WTC11 (cell line): ENCODE measurements around the gene C1QTNF12. TPM values are rescaled to one million over a fixed set of nuclear protein-coding genes. Genes with fewer than 3 reads are reported as not detected.

Experiments used
- ATAC-seq: fragments of 200-7000 bp; cut with Tn5 transposase; 2 replicates; pipeline ENCODE4 v1.10.0; 2021; ENCODE audit warnings: mild to moderate bottlenecking, moderate library complexity
- CTCF ChIA-PET: fragments of 300-600 bp; sonication (Branson Sonifier 250); formaldehyde crosslinking; loops from one replicate; lab custom pipeline; 2021; ENCODE audit warnings: antibody characterized with exemption; lab: Charles Lee
- POLR2A ChIA-PET: fragments of 350-600 bp; sonication (Branson Sonifier 250); formaldehyde crosslinking; loops from one replicate; lab custom pipeline; 2021; ENCODE audit warnings: antibody characterized with exemption; lab: Charles Lee
- DNase-seq: peaks from one replicate; pipeline ENCODE4 v3.0.0; 2021; ENCODE audit warnings: low spot score
- H3K27ac Mint-ChIP-seq: 2 replicates; pipeline ENCODE4 v1.8.0; 2021; ENCODE audit warnings: mixed read lengths
- H3K27me3 Mint-ChIP-seq: 2 replicates; pipeline ENCODE4 v1.8.0; 2021; ENCODE audit warnings: low read depth, mild to moderate bottlenecking, moderate library complexity, mixed read lengths
- H3K36me3 Mint-ChIP-seq: 2 replicates; pipeline ENCODE4 v1.8.0; 2021; ENCODE audit warnings: mixed read lengths
- H3K4me1 Mint-ChIP-seq: 2 replicates; pipeline ENCODE4 v1.8.0; 2022; ENCODE audit warnings: mixed read lengths
- H3K4me3 Mint-ChIP-seq: 2 replicates; pipeline ENCODE4 v1.8.0; 2021; ENCODE audit warnings: mild to moderate bottlenecking, moderate library complexity, mixed read lengths
- H3K9me3 Mint-ChIP-seq: 2 replicates; pipeline ENCODE4 v1.8.0; 2021; ENCODE audit warnings: mixed read lengths
- CBFB ChIP-seq: sonication (generic); formaldehyde crosslinking; IDR thresholded peaks from 2 replicates; pipeline ENCODE4 v1.8.1; 2022; ENCODE audit warnings: mild to moderate bottlenecking, low read depth, missing genetic modification reagents
- CREM ChIP-seq: sonication (generic); formaldehyde crosslinking; IDR thresholded peaks from 2 replicates; pipeline ENCODE4 v1.8.1; 2022; ENCODE audit warnings: mild to moderate bottlenecking, missing genetic modification reagents, moderate library complexity
- ELF4 ChIP-seq: sonication (generic); formaldehyde crosslinking; IDR thresholded peaks from 2 replicates; pipeline ENCODE4 v1.8.1; 2022; ENCODE audit warnings: low read depth, mild to moderate bottlenecking, moderate library complexity, missing genetic modification reagents
- JAZF1 ChIP-seq: fragments of 250-450 bp; sonication (Bioruptor Pico); IDR thresholded peaks from 2 replicates; pipeline ENCODE4 v1.9.0; 2021; ENCODE audit warnings: moderate library complexity, mild to moderate bottlenecking, inconsistent platforms
- NFYB ChIP-seq: sonication (generic); formaldehyde crosslinking; conservative IDR thresholded peaks from 2 replicates; pipeline ENCODE4 v1.8.0; 2022; ENCODE audit warnings: low read depth, missing genetic modification reagents
- NR1H2 ChIP-seq: sonication (generic); formaldehyde crosslinking; IDR thresholded peaks from 2 replicates; pipeline ENCODE4 v1.9.0; 2021; ENCODE audit warnings: mild to moderate bottlenecking, moderate library complexity, missing genetic modification reagents
- OVOL2 ChIP-seq: fragments of 250-450 bp; sonication (Bioruptor Pico); IDR thresholded peaks from 2 replicates; pipeline ENCODE4 v1.9.0; 2021; ENCODE audit warnings: mild to moderate bottlenecking, borderline replicate concordance
- PRRX2 ChIP-seq: fragments of 250-450 bp; sonication (Bioruptor Pico); IDR thresholded peaks from 2 replicates; pipeline ENCODE4 v1.8.0; 2021; ENCODE audit warnings: mild to moderate bottlenecking
- SMAD3 ChIP-seq: sonication (generic); formaldehyde crosslinking; IDR thresholded peaks from 2 replicates; pipeline ENCODE4 v1.8.0; 2022; ENCODE audit warnings: missing genetic modification reagents, mild to moderate bottlenecking, borderline replicate concordance
- SMAD4 ChIP-seq: sonication (generic); formaldehyde crosslinking; IDR thresholded peaks from 2 replicates; pipeline ENCODE4 v1.8.0; 2022; ENCODE audit warnings: mild to moderate bottlenecking, missing genetic modification reagents
- SP1 ChIP-seq: sonication (generic); formaldehyde crosslinking; conservative IDR thresholded peaks from 2 replicates; pipeline ENCODE4 v1.8.1; 2022; ENCODE audit warnings: missing genetic modification reagents
- TCF7 ChIP-seq: sonication (generic); formaldehyde crosslinking; IDR thresholded peaks from 2 replicates; pipeline ENCODE4 v1.8.0; 2022; ENCODE audit warnings: mild to moderate bottlenecking, low read depth, missing genetic modification reagents, moderate library complexity
- TEAD4 ChIP-seq: sonication (generic); formaldehyde crosslinking; IDR thresholded peaks from 2 replicates; pipeline ENCODE4 v1.8.0; 2022; ENCODE audit warnings: mild to moderate bottlenecking, missing genetic modification reagents
- ZNF121 ChIP-seq: sonication (generic); formaldehyde crosslinking; IDR thresholded peaks from 2 replicates; pipeline ENCODE4 v1.8.0; 2023; ENCODE audit warnings: missing genetic modification reagents
- ZNF138 ChIP-seq: sonication (generic); formaldehyde crosslinking; conservative IDR thresholded peaks from 2 replicates; pipeline ENCODE4 v1.8.1; 2022; ENCODE audit warnings: mild to moderate bottlenecking, moderate library complexity, missing genetic modification reagents
- ZNF219 ChIP-seq: sonication (generic); formaldehyde crosslinking; IDR thresholded peaks from 2 replicates; pipeline ENCODE4 v1.8.0; 2023; ENCODE audit warnings: missing genetic modification reagents, mild to moderate bottlenecking, borderline replicate concordance
- ZNF232 ChIP-seq: sonication (generic); formaldehyde crosslinking; IDR thresholded peaks from 2 replicates; pipeline ENCODE4 v1.8.0; 2022; ENCODE audit warnings: mild to moderate bottlenecking, missing genetic modification reagents
- ZNF396 ChIP-seq: fragments of 250-450 bp; sonication (Bioruptor Pico); IDR thresholded peaks from 2 replicates; pipeline ENCODE4 v1.8.0; 2021; ENCODE audit warnings: mild to moderate bottlenecking, moderate library complexity, borderline replicate concordance
- ZNF416 ChIP-seq: fragments of 250-450 bp; sonication (Bioruptor Pico); IDR thresholded peaks from 2 replicates; pipeline ENCODE4 v1.9.0; 2021; ENCODE audit warnings: mild to moderate bottlenecking, inconsistent platforms
- total RNA-seq: library from RNA; stranded (reverse); gene quantifications from 3 replicates; pipeline ENCODE4 v1.2.3, GENCODE V29; 2021
- TF ChIP-seq, protein P1 (sequence below): fragments of 250-450 bp; sonication (Bioruptor Pico); IDR thresholded peaks from 2 replicates; pipeline ENCODE4 v1.8.0; 2021; ENCODE audit warnings: mild to moderate bottlenecking
- TF ChIP-seq, protein P2 (sequence below): fragments of 250-450 bp; sonication (Bioruptor Pico); IDR thresholded peaks from 2 replicates; pipeline ENCODE4 v1.9.0; 2021; ENCODE audit warnings: mild to moderate bottlenecking
- TF ChIP-seq, protein P3 (sequence below): sonication (generic); formaldehyde crosslinking; IDR thresholded peaks from 2 replicates; pipeline ENCODE4 v1.8.0; 2023; ENCODE audit warnings: missing genetic modification reagents
- TF ChIP-seq, protein P4 (sequence below): sonication (generic); formaldehyde crosslinking; IDR thresholded peaks from 2 replicates; pipeline ENCODE4 v1.8.1; 2023; ENCODE audit warnings: mild to moderate bottlenecking, missing genetic modification reagents
- TF ChIP-seq, protein P5 (sequence below): sonication (generic); formaldehyde crosslinking; IDR thresholded peaks from 2 replicates; pipeline ENCODE4 v1.8.0; 2022; ENCODE audit warnings: mild to moderate bottlenecking, missing genetic modification reagents
- TF ChIP-seq, protein P6 (sequence below): sonication (generic); formaldehyde crosslinking; IDR thresholded peaks from 2 replicates; pipeline ENCODE4 v1.8.0; 2022; ENCODE audit warnings: mild to moderate bottlenecking, missing genetic modification reagents
- TF ChIP-seq, protein P7 (sequence below): sonication (generic); formaldehyde crosslinking; IDR thresholded peaks from 2 replicates; pipeline ENCODE4 v1.8.1; 2022; ENCODE audit warnings: low read depth, missing genetic modification reagents, borderline replicate concordance

The C1QTNF12 gene
- total RNA-seq, 1 experiment from 2014 or later: 10.3 TPM

DNA sequence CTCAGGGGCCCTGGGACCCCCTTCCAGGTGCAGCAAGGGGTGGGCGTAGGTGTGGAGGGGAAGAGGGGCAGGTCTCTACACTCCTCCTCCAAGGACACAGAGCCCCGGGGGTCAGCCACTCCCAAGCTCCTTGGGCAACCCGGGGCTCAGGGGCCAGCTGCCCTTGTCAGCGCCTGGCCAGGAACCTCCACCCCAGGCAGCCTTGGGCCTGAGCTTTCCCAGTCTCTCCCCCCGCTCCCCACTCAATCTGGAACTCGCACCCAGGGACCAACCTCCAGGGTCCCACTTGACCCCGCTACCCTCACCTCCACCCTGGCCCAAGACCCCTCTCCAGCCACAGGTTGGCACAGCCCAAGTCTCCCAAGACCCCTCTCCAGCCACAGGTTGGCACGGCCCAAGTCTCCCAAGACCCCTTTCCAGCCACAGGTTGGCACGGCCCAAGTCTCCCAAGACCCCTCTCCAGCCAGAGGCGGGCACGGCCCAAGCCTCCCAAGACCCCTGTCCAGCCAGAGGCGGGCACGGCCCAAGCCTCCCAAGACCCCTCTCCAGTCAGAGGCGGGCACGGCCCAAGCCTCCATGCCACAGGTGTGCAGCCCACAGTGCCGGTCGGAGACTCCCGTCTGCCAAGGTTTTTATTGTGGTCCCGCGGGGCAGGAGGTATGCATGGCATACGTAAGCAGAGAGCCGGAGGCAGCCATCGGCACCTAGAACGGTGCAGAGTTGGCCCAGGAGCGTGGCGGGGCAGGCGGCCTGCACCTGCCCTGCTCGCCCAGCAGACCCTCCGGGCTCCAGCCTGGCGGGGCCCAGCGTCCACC, 35.6 kb downstream of the C1QTNF12 start (continued):
- TF ChIP-seq ZNF396 (no peak), TCF7 (CRISPR knock-in tag) (no peak), SMAD3 (CRISPR knock-in tag) (no peak), ELF4 (no peak), ZNF219 (CRISPR knock-in tag) (no peak), SMAD4 (no peak)

DNA sequence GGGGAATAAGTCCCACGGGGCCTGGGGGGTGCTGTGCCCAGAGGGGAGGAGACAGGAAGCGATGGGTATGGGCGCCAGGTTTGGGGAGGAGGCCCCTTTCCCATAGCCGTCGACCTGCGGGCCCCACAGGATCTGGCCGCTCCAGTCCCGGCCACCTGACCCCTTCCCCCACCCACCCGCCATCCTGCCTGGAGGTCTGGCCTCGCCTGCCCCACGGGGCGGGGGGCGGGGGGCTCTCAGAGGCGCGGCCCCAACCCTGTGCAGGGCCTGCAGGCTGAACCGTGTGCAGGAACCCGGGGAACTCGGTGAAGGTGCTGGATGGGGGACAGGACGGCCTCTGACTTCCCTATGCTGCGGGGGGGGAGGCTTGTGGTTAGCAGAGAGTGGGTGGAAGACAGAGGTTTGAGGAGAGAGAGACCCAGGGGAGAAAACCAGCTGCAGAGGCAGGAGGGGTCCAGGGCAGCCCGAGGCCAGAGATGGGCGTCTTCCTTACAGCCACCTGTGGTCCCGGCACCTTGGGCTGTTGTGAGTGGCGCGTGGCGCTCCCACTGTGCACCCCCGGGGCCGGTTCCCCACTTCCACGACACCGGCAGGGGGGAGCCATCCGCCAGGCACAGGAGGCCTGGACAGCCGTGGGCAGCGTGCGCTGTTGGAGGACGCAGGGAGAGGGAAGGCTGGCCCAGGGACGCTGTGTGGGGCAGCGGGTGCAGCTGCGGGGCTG, 37.6 kb downstream of the C1QTNF12 start:
- no peak overlapping the region for H3K4me3 Mint-ChIP-seq
- H3K36me3 Mint-ChIP-seq: no peaks in the 10 kb centered on the region
- POLR2A ChIA-PET: no interaction called here
- TF ChIP-seq ZNF138 (CRISPR knock-in tag) (no peak), TEAD4 (no peak), PRRX2 (CRISPR knock-in tag) (no peak), ZNF219 (CRISPR knock-in tag) (no peak), JAZF1 (CRISPR knock-in tag) (no peak), OVOL2 (no peak), ZNF121 (CRISPR knock-in tag) (no peak)
- TF ChIP-seq, protein P1, sequence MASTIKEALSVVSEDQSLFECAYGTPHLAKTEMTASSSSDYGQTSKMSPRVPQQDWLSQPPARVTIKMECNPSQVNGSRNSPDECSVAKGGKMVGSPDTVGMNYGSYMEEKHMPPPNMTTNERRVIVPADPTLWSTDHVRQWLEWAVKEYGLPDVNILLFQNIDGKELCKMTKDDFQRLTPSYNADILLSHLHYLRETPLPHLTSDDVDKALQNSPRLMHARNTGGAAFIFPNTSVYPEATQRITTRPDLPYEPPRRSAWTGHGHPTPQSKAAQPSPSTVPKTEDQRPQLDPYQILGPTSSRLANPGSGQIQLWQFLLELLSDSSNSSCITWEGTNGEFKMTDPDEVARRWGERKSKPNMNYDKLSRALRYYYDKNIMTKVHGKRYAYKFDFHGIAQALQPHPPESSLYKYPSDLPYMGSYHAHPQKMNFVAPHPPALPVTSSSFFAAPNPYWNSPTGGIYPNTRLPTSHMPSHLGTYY (CRISPR knock-in tag): no peak
- TF ChIP-seq, protein P2, sequence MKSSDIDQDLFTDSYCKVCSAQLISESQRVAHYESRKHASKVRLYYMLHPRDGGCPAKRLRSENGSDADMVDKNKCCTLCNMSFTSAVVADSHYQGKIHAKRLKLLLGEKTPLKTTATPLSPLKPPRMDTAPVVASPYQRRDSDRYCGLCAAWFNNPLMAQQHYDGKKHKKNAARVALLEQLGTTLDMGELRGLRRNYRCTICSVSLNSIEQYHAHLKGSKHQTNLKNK (CRISPR knock-in tag): no peak
- TF ChIP-seq, protein P3, sequence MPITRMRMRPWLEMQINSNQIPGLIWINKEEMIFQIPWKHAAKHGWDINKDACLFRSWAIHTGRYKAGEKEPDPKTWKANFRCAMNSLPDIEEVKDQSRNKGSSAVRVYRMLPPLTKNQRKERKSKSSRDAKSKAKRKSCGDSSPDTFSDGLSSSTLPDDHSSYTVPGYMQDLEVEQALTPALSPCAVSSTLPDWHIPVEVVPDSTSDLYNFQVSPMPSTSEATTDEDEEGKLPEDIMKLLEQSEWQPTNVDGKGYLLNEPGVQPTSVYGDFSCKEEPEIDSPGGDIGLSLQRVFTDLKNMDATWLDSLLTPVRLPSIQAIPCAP: no peak
- H3K4me1 Mint-ChIP-seq: no peaks in the 10 kb centered on the region
- no peak for DNase-seq
- no peaks in the 10 kb centered on the region for H3K9me3 Mint-ChIP-seq
- H3K27ac Mint-ChIP-seq: no peak overlapping the region
- ATAC-seq: no peak
- peaks cover 4% of the 10 kb centered on the region for H3K27me3 Mint-ChIP-seq
- CTCF ChIA-PET: no interaction called here

DNA sequence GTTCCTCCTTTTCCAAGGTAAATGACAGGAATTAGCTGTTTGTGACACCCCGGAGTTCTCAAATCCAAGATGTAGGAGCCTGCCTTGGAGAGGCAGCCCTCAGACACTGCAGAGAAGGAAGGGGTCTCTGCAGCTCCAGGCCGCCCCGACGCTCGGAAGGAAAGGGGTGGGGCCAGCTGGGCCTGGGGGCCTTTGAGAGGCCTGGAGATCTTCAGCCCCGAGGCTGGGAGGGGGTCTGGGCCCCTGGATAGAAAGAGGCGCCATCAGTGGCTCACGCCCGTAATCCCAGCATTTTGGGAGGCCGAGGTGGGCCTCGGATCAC, 39.0 kb downstream of the C1QTNF12 start:
- no peak overlapping the region for H3K27ac Mint-ChIP-seq
- no peaks in the 10 kb centered on the region for H3K9me3 Mint-ChIP-seq
- H3K4me1 Mint-ChIP-seq: no peaks in the 10 kb centered on the region
- H3K4me3 Mint-ChIP-seq: no peak overlapping the region
- H3K27me3 Mint-ChIP-seq: peaks cover 4% of the 10 kb centered on the region
- H3K36me3 Mint-ChIP-seq: no peaks in the 10 kb centered on the region
- CTCF ChIA-PET: interaction anchor here (0.6 to 3.1 kb wide), 6 partner anchors 21 to 91 kb away, joined by 3 to 17 read pairs (median 6); partner anchors contain the start of genes C1orf159, TTLL10 and UBE2J2
- DNase-seq: no peak
- no peak for ATAC-seq
- POLR2A ChIA-PET: interaction anchor here (1.0 kb wide), 1 partner anchor 34 kb away, joined by 3 read pairs; the partner anchor contains the start of gene TTLL10
- TF ChIP-seq, protein P4, sequence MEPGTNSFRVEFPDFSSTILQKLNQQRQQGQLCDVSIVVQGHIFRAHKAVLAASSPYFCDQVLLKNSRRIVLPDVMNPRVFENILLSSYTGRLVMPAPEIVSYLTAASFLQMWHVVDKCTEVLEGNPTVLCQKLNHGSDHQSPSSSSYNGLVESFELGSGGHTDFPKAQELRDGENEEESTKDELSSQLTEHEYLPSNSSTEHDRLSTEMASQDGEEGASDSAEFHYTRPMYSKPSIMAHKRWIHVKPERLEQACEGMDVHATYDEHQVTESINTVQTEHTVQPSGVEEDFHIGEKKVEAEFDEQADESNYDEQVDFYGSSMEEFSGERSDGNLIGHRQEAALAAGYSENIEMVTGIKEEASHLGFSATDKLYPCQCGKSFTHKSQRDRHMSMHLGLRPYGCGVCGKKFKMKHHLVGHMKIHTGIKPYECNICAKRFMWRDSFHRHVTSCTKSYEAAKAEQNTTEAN (CRISPR knock-in tag): no peak
- no peak for TF ChIP-seq CBFB (CRISPR knock-in tag)
- TF ChIP-seq SP1 (CRISPR knock-in tag): no peak
- TF ChIP-seq, protein P5, sequence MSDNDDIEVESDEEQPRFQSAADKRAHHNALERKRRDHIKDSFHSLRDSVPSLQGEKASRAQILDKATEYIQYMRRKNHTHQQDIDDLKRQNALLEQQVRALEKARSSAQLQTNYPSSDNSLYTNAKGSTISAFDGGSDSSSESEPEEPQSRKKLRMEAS (CRISPR knock-in tag): no peak
- no peak for TF ChIP-seq PRRX2 (CRISPR knock-in tag)
- no peak for TF ChIP-seq ZNF232
- no peak for TF ChIP-seq ZNF138 (CRISPR knock-in tag)
- TF ChIP-seq NR1H2 (CRISPR knock-in tag): no peak
- no peak for TF ChIP-seq CREM
- no peak for TF ChIP-seq NFYB (CRISPR knock-in tag)
- no peak for TF ChIP-seq ZNF416
- TF ChIP-seq JAZF1 (CRISPR knock-in tag): no peak
- TF ChIP-seq, protein P6, sequence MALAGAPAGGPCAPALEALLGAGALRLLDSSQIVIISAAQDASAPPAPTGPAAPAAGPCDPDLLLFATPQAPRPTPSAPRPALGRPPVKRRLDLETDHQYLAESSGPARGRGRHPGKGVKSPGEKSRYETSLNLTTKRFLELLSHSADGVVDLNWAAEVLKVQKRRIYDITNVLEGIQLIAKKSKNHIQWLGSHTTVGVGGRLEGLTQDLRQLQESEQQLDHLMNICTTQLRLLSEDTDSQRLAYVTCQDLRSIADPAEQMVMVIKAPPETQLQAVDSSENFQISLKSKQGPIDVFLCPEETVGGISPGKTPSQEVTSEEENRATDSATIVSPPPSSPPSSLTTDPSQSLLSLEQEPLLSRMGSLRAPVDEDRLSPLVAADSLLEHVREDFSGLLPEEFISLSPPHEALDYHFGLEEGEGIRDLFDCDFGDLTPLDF (CRISPR knock-in tag): no peak
- TF ChIP-seq, protein P7, sequence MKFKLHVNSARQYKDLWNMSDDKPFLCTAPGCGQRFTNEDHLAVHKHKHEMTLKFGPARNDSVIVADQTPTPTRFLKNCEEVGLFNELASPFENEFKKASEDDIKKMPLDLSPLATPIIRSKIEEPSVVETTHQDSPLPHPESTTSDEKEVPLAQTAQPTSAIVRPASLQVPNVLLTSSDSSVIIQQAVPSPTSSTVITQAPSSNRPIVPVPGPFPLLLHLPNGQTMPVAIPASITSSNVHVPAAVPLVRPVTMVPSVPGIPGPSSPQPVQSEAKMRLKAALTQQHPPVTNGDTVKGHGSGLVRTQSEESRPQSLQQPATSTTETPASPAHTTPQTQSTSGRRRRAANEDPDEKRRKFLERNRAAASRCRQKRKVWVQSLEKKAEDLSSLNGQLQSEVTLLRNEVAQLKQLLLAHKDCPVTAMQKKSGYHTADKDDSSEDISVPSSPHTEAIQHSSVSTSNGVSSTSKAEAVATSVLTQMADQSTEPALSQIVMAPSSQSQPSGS (CRISPR knock-in tag): no peak
